Fibroblast of gingiva (primary cell): Measurements from ENCODE around the gene S100A5.

ENCODE experiments used
- DNase-seq: peaks from one replicate; pipeline ENCODE4 v3.0.0-alpha.2; 2011; ENCODE audit warnings: low read depth

Gene S100A5

DNA sequence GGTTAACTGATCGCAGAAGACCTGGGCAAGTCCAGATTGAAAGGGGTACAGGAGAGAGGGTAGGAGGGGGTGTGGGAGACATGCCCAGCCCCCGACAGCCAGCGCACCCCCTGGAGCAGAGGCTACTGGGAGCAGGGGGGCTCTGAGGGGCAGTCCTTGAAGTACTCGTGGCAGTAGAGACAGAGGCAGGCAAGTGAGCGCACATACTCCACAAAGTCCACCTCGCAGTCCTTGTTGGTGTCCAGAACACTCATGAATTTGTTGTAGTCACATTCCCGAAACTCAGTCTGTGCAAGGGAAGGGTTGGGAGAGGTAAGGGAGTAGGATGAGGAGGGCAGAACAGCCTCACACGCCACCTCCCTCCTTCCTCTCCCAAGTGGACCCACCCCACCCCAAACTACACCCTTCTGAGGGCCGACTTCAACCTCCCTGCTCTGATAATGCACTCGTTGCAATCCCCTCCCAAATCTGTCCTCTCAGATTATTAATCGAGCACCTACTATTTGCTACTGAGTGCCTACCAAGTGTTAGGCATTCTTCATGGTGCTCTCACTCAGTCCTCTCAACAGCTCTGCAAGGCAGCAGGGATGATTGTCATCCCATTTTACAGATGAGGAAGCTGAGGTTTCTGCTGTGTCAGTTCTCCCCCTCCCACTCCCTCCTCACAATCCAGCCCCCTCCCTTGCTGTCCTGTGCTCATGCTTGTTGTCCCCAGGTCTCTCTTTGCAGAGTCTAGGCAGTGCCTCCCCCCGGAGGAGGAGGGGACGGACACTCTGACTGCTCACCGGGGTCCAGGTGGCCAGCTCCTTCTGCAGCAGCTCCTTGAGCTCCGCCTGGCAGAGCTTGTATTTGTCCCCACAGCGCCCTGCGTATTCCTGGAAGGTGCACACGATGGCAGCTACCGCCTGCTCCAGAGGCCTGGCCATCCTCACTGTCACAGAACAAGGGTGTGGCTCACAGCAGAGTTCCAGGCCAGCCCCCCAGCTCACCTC lies 7.1 kb upstream of the S100A5 start:
- no peak for DNase-seq

DNA sequence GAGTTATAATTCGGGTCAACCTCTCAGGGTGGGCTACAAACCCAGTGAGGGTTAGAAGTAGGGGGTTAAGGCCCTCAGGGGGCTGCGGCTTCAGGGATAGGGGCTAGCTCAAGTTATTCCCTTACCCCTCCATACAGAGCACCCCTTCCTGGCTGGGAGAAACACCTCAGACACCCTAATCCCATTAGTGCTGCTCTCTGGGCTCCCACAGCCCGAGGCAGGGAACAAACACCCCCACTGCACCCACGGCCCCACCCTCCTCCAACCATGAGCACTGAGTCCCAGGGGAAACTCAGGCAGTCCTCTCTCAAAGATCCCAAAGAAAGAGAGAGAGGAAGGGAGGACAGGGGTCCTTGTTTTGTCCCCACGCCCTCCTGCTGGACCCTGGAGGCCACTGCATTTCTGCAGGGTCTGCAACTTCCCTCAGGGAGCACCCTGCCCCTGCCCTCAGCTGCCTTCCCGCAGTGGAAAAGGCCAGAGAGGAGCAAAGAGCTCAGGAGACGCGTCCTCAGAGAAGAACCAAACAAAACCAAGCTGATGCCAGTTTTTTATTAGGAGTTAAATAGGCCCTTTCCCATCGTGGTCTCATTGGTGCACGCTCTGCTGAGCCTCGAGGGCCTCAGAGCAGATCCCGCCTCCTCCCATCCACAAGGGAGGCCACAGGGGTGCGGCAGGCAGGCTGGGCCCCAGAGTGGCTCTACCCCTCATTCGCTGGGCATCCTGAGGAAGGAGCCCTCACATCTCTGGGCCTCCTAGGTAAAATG lies 6.2 kb upstream of the S100A5 start:
- DNase-seq = peak; percentile 64

DNA sequence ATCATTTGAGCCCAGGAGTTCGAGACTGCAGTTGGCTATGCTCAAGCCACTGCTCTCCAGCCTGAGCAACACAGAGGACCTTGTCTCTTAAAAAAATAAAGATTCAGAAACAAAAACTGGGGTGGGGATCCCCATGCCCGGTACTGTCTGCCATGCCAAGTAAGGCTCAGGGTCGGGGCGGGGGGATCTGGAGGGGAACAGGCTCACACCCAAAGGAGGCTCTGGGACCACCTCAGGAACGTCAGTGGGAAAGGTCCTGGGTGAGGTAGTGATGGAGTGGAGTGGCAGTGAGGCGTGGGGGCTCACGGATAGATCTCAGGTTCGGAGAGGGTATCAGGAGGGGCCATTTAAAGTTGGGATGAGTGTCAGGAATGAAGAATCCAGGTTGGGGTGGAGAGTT lies 5.6 kb upstream of the S100A5 start:
- DNase-seq = no peak

DNA sequence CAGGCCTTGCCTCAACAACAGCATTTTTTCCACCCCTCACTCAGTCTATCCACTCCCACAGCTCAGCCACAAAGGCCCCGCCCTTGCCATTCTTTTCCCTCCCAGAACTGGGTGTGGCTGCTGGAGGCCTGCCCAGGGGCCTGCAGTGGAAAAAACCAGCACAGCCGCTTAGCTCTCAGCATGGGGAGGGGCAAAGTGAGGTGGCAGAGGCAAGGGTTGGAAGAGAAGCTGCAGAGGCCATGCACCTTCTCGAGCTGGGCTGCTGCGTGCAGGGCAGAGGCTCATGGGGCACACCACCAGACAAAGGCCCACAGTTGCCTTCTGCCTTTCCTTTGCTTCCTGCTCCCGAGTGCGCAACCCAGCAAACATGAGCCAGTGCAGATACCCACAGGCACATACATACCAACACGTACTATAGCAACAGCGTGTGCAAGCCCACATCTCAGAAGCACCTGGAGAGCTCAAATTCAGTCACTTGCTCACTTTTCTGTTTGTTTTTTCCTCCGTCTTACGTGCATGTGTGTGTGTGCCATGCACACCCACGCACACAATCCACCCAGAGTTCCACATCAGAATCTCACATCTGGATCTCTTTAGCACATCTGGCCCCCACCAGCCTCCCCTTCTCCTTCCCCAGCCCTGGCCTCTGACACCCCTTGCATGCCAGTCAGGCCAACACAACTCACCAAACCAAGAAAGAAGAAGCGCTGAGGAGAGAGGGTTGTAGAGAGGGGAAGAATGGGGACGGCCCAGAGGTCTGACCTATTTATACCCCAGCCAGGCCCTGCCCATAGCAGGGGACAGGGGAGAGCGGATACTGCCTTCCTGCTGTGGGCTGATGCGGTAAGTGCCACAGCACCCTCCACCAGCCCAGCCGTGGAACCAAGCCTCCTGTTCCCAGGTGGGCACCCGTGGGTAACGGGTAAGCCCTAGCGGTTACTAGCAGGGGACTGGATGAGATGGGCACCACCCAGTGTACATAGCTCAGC lies 4.6 kb upstream of the S100A5 start, which contains the start of gene S100A4:
Gene S100A4, minus strand, starts transcription at position 740 of the 989 bp plus-strand sequence. CDS start 1,012 bp downstream, outside the sequence.
- DNase-seq = peak; percentile 96

DNA sequence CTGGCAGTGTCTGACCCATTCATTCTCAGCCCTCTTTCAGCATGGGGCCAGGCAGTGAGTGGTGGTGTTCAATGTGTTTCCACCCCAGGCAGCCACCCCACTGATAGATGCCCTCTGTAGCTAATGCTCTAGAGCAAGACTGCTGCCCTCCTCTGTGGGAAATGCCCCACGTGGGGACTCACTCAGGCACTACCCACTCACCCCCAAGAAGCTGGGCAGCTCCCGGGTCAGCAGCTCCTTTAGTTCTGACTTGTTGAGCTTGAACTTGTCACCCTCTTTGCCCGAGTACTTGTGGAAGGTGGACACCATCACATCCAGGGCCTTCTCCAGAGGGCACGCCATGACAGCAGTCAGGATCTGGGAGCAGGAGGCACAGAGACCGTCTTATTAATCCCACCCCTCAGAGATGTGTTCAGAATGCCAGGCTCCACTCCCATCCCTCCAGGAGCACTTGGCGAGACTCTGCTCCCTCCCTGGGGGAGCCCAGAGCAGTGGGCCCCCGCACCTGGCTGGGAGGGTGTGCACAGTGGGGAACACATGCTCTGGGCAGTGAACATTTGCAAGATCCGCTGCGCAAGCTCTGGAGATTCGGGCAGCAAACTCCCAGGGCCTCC lies 3.8 kb upstream of the S100A5 start:
- DNase-seq = no peak

DNA sequence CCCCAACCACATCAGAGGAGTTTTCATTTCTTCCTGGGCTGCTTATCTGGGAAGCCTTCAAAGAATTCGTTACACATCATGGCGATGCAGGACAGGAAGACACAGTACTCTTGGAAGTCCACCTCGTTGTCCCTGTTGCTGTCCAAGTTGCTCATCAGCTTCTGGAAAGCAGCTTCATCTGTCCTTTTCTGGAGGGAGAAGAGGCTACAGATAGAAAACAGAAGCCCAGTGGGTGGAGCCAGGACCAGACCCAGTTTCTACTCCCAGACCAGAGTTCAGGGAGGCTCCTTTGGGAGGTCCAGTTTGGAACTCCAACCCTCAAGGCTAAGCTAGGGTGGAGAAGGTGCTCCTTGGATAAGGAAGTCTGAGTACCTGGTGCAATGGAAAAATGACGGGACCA lies 3.0 kb upstream of the S100A5 start:
- no peak for DNase-seq

GRCh38 chr1:153542956-153543711 lies 2.4 kb upstream of the S100A5 start:
- DNase-seq = no peak

- no peak for DNase-seq
Measured at GRCh38 chr1:153541641-153542590, 1.2 kb upstream of the S100A5 start.

- no peak for DNase-seq
Measured at GRCh38 chr1:153539395-153540093, 1.2 kb downstream of the S100A5 start.

DNA sequence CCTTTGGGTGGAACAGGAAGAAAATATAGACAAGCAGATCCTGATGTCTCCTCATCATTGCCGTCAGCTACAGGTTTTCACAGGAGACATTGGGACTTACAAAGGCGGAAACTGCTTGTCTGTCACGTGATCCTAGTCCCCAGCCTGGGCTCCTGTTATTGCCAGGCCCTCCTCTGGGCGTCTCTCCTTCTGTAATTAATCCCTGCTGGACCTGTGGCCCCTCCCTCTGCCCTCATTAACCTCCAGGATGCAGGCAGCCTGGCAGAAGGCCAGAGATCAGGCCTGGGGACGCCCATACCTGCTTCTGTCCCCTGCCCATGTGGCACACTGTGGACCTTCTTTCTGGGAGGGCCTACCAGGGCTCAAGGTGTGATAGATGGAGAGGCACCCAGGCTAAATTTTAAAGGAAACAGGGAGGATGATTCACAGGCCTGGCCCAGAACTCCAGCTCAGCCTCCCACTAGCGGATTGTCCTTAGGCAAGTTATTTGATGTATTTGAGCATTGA lies 2.4 kb downstream of the S100A5 start:
- DNase-seq = peak; percentile 33

GRCh38 chr1:153537376-153537730 lies 3.4 kb downstream of the S100A5 start:
- DNase-seq = no peak

GRCh38 chr1:153536671-153537375 lies 3.9 kb downstream of the S100A5 start:
- no peak for DNase-seq

DNA sequence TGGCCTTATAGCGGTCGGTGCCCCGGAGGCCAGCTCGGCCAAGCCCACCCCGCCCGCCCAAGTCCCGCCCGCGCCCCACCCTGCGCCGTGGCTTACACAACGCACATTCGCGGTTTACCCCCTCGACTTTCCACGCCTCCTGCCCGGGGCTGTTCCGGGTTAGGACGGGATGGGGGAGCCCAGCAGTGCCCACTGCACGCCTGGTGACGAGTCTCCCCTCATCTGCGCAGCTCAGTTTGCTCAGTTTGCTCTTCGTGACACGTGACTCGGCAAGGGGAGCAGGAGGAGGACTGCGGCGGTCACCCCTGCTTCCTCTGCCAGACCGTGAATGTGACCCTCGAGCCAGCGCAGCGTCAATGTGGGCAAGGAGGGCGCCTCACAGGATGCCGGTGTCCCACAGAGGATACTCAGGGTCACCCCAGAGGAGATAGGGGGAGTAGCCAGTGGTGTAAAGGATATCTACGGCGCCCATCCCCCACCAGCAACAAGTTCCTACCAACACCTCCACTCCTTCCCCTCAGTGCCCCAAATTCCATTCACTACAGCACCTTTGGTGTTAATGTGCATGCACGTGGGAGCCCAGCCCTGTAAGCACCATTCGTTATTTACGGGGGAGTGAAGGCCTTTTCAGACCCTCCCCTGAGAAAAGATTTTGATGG lies 4.6 kb downstream of the S100A5 start:
- peak; percentile 94 for DNase-seq

GRCh38 chr1:153535242-153536011 lies 5.3 kb downstream of the S100A5 start, which contains the start of gene S100A6:
Gene S100A6, minus strand, starts transcription at chr1:153535991. Its CDS starts 652 bp downstream, at chr1:153535339.
- peak; percentile 79 for DNase-seq

- no peak for DNase-seq
Measured at GRCh38 chr1:153534925-153535241, 5.9 kb downstream of the S100A5 start.

- no peak for DNase-seq
Measured at GRCh38 chr1:153534226-153534924, 6.4 kb downstream of the S100A5 start.
